ENCODE data around the gene SLC35A4.
"Not testable (repeated sequence)": the region's sequence is repeated elsewhere in the genome, so short reads cannot be mapped to it uniquely, and the experiment has no call there.

SLC35A4 gene

DNA sequence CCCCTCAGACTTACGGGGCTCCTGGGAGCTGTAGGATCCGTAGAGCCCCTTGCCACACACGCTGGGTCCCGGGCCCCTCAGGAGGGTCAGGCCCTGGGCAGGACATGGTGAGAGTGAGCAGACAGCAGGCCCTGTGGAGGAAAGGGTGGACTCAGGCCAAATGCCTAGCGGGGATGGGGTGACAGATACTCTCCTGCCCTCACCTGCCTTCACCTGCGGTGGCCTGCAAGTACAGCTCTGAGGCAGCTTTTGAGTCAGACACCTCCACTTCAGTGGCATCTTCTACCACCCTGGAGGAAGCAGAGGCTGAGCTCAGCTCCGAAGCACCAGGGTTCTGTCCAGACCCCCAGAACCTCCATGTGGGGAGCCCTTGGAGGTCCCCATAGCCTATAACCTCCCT is 26.2 kb downstream of the SLC35A4 start:
- no peaks in the 10 kb centered on the region for H3K4me1 Mint-ChIP-seq (ENCODE audit: low read depth)
- no peak overlapping the region for H3K27ac Mint-ChIP-seq
- no peaks in the 10 kb centered on the region for H3K9me3 Mint-ChIP-seq
- H3K36me3 Mint-ChIP-seq (ENCODE audit: low read depth): no peaks in the 10 kb centered on the region
- H3K4me3 Mint-ChIP-seq: no peak overlapping the region
- peaks cover 12% of the 10 kb centered on the region for H3K27me3 Mint-ChIP-seq (ENCODE audit: low read depth)

DNA sequence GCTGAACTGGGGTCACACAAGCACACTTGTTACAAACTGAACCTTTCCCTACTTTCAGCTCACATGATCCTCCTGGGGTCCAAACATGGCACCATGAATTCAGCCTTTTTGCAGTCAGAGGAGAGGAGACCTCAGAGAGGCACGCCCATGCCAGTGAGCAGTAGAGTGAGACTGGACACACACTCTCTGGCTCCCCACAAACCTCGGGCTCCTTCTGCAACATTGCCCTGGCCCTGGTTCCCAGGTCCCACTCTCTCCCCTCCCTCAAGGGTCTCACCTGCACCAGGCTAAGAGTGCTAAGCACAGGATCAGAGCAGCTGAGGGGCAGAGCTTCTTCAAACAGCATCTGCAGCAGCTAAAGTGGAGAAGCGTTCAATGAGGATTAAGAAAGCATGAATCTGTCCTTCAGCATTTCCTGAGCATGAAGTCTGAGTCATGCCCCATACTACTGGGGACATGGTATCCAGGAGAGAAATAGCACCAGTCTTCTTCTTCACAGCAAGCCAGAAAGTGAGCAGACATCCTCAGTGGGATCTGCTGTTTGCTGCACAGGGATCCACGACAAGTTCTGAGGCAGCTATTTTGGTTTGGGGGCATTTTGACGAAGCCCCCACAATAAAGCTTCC is 27.2 kb downstream of the SLC35A4 start:
- Mint-ChIP-seq H3K27me3 (ENCODE audit: low read depth) (peaks cover 2% of the 10 kb centered on the region), H3K4me1 (ENCODE audit: low read depth) (no peaks in the 10 kb centered on the region), H3K4me3 (no peak overlapping the region), H3K36me3 (ENCODE audit: low read depth) (no peaks in the 10 kb centered on the region), H3K9me3 (no peaks in the 10 kb centered on the region), H3K27ac (no peak overlapping the region)

DNA sequence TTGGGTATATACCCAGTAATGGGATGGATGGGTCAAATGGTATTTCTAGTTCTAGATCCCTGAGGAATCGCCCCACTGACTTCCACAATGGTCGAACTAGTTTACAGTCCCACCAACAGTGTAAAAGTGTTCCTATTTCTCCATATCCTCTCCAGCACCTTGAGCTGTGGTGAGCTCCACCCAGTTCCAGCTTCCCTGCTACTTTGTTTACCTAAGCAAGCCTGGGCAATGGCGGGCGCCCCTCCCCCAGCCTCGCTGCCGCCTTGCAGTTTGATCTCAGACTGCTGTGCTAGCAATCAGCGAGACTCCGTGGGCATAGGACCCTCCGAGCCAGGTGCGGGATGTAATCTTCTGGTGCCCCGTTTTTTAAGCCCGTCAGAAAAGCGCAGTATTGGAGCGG is 28.4 kb downstream of the SLC35A4 start:
- H3K9me3 Mint-ChIP-seq; H3K4me3 Mint-ChIP-seq; H3K36me3 Mint-ChIP-seq (ENCODE audit: low read depth); H3K27me3 Mint-ChIP-seq (ENCODE audit: low read depth); H3K4me1 Mint-ChIP-seq (ENCODE audit: low read depth); H3K27ac Mint-ChIP-seq: not testable (repeated sequence)

DNA sequence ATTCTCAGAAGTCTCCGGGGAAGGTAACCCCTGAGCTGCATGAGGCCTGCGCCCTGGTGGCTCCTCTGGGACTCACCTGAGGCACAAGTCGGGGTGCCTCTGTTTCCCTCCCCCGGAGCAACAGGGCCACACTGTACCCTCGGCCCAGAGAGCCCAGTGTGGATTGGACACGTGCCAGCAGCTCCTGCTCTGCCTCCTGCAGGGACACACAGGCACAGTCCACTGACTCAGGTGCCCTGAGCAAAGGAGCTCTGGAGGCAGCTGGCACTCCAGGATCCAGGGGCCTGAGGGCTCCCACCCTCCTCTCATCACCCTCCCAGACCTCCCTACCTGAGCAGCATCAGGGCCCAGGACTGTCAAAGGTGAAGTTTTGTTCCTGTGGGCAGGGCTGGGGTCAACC is 29.5 kb downstream of the SLC35A4 start:
- Mint-ChIP-seq H3K36me3 (ENCODE audit: low read depth) (no peaks in the 10 kb centered on the region), H3K27me3 (ENCODE audit: low read depth) (no peaks in the 10 kb centered on the region), H3K4me3 (no peak overlapping the region), H3K9me3 (no peaks in the 10 kb centered on the region), H3K4me1 (ENCODE audit: low read depth) (no peaks in the 10 kb centered on the region), H3K27ac (no peak overlapping the region)

DNA sequence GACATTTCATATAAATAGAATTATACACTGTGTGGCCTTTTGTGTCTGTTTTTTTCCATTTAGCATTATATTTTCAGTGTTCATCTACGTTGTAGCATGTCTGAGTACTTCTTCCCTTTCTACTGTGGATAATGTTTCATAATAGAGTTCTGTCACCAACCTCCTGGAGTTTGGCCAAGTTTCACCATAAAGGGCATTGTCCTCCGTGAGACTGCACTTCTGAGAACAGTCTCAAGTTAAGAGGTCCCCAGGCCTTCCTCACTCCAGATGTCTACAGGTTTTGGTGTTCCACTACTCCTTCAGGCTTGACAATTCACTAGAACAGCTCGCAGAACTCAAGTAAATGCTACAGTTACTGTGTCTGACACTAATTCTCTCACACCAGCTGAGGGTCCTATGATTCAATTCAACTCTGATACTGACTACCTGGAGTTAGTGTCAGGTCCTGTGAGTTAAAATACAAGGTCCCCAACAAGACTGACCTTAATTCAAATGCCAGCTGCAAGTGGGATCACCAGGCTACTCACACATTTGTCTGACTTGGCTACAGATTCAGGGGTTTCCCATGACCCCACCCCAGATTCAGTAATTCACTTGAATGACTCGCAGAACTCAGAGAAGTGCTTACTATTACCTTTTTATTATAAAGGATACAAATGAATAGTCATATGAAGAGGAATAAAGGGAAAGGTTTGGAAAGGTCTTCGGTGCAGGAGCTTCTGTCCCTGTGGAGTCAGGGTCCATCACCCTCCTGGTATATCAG is 31.1 kb downstream of the SLC35A4 start:
- no peaks in the 10 kb centered on the region for H3K4me1 Mint-ChIP-seq (ENCODE audit: low read depth)
- H3K9me3 Mint-ChIP-seq: no peaks in the 10 kb centered on the region
- H3K36me3 Mint-ChIP-seq (ENCODE audit: low read depth): no peaks in the 10 kb centered on the region
- no peak overlapping the region for H3K27ac Mint-ChIP-seq
- H3K4me3 Mint-ChIP-seq: no peak overlapping the region
- H3K27me3 Mint-ChIP-seq (ENCODE audit: low read depth): no peaks in the 10 kb centered on the region

DNA sequence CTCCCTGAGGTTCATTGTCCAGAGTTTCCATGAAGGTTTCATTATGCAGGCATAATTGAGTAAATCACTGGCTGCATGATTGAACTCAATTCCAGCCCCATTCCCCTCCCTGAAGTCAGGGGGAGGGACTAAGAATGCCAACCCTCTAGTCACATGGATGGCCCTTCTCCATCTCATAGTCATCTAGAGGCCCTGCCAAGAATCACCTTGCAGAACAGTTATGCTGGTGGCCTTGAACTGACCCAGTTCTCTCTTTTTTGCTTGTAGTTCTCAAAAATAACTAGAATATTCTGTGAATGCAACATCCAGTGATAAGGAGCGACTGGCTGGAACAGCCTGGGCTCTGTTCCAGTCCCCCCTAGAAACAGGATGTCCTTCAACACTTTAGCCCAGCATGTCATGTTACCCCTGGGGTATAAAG is 31.7 kb downstream of the SLC35A4 start:
- no peaks in the 10 kb centered on the region for H3K9me3 Mint-ChIP-seq
- H3K36me3 Mint-ChIP-seq (ENCODE audit: low read depth): no peaks in the 10 kb centered on the region
- no peaks in the 10 kb centered on the region for H3K4me1 Mint-ChIP-seq (ENCODE audit: low read depth)
- no peak overlapping the region for H3K4me3 Mint-ChIP-seq
- no peak overlapping the region for H3K27ac Mint-ChIP-seq
- H3K27me3 Mint-ChIP-seq (ENCODE audit: low read depth): no peaks in the 10 kb centered on the region

DNA sequence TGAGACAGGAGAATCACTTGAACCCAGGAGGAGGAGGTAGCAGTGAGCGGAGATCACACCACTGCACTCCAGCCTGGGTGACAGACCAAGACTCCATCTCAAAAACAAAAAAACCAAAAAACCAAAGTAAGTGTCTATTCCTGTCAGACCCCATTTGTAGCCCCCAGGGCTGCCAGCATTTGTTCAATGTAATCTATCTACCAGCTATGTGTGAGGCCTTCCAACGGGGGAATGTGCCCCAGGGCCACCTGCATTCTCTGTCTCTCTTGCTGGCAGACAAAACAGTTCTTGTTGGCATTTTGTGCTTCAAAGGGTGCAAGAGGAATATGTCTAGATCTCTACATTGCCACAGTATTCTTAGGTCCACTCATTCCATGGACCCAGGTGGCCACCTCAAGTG is 34.2 kb downstream of the SLC35A4 start:
- Mint-ChIP-seq H3K36me3 (ENCODE audit: low read depth) (no peaks in the 10 kb centered on the region), H3K27ac (no peak overlapping the region), H3K9me3 (no peaks in the 10 kb centered on the region), H3K27me3 (ENCODE audit: low read depth) (no peaks in the 10 kb centered on the region), H3K4me1 (ENCODE audit: low read depth) (no peaks in the 10 kb centered on the region), H3K4me3 (no peak overlapping the region)

DNA sequence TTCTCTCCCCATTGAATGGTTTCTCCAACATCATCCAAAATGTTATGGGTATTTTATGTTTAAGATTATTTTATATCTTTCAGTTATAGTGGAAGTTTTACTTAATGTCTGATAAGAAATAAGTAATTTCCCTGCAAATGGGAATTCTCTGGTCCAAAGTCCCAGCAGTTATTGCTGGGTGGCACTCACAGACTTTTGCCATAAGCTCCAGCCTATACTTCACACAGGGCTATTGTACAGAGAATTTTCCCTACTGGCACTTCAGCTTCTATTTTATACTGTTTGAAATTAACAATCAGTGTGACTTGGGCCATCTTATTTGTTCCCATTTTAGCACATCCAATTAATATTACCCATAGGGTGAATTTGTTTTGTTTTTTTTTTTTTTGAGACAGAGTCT is 35.5 kb downstream of the SLC35A4 start:
- H3K27ac Mint-ChIP-seq: no peak overlapping the region
- H3K4me3 Mint-ChIP-seq: no peak overlapping the region
- no peaks in the 10 kb centered on the region for H3K4me1 Mint-ChIP-seq (ENCODE audit: low read depth)
- H3K9me3 Mint-ChIP-seq: no peaks in the 10 kb centered on the region
- no peaks in the 10 kb centered on the region for H3K36me3 Mint-ChIP-seq (ENCODE audit: low read depth)
- no peaks in the 10 kb centered on the region for H3K27me3 Mint-ChIP-seq (ENCODE audit: low read depth)

DNA sequence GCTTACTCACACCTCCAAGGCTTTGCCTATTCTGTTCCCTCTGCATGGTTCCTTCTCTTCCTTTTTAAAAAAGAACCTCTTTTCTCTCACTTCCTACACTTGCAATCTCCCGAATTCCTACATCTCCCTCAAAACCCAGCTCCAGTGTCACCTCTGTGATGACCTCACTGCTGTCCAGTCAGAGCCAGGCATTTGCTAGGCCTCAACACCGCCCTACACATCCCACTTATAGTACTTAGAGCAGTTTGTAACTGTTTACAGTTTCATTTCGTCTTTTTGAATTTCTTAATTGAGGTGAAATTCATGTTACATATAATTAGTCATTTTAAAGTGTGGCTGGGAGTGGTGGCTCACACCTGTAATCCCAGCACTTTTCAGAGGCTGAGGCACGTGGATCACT is 37.5 kb downstream of the SLC35A4 start:
- H3K27me3 Mint-ChIP-seq (ENCODE audit: low read depth): peaks cover 6% of the 10 kb centered on the region
- H3K4me3 Mint-ChIP-seq: no peak overlapping the region
- H3K36me3 Mint-ChIP-seq (ENCODE audit: low read depth): no peaks in the 10 kb centered on the region
- H3K9me3 Mint-ChIP-seq: no peaks in the 10 kb centered on the region
- H3K27ac Mint-ChIP-seq: no peak overlapping the region
- H3K4me1 Mint-ChIP-seq (ENCODE audit: low read depth): no peaks in the 10 kb centered on the region

DNA sequence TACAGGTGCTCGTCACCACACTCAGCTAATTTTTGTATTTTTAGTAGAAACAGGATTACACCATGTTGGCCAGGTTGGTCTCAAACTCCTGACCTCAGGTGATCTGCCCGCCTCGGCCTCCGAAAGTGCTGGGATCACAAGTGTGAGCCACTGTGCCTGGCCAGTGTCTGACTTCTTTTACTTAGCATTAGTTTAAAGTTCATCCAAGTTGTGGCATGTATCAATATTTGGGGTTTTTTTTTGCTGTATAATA is 38.7 kb downstream of the SLC35A4 start:
- H3K9me3 Mint-ChIP-seq; H3K36me3 Mint-ChIP-seq (ENCODE audit: low read depth); H3K27ac Mint-ChIP-seq; H3K27me3 Mint-ChIP-seq (ENCODE audit: low read depth); H3K4me1 Mint-ChIP-seq (ENCODE audit: low read depth); H3K4me3 Mint-ChIP-seq: not testable (repeated sequence)

DNA sequence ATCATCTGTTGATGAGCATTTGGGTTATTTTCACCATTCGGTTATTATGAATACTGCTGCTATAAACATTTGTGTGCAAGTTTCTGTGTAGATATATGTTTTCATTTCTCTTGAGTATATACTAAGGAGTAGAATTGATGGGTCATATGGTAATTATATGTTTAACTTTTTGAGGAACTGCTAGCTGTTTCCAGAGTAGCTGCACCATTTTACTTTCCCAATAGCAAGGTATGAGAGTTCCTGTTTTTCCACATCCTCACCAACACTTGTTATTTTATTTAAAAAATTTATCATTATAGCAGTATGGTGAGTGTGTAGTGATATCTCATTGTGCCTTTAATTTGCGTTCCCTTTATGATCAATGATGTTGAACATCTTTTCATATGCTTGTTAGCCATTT is 39.1 kb downstream of the SLC35A4 start:
- H3K9me3 Mint-ChIP-seq: no peaks in the 10 kb centered on the region
- no peak overlapping the region for H3K4me3 Mint-ChIP-seq
- H3K36me3 Mint-ChIP-seq (ENCODE audit: low read depth): no peaks in the 10 kb centered on the region
- no peaks in the 10 kb centered on the region for H3K4me1 Mint-ChIP-seq (ENCODE audit: low read depth)
- no peak overlapping the region for H3K27ac Mint-ChIP-seq
- peaks cover 8% of the 10 kb centered on the region for H3K27me3 Mint-ChIP-seq (ENCODE audit: low read depth)

DNA sequence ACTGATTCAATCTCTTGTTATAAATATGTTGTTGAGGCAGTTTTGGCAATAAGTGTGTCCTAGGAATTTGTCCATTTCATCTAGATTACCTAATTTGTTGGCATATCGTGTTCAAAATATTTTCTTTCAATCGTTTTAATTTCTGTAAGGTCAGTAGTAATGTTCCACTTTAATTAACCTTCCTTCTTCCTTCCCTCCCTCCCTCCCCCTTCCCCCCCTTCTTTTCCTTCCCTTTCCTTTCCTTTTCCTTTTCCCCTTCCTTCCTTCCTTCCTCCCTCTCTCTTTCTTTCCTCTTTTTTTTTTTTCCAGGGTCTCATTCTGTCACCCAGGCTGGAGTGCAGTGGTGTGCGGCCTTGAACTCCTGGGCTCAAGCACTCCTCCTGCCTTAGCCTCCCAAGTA is 41.3 kb downstream of the SLC35A4 start:
- Mint-ChIP-seq H3K9me3 (no peaks in the 10 kb centered on the region), H3K4me1 (ENCODE audit: low read depth) (no peaks in the 10 kb centered on the region), H3K36me3 (ENCODE audit: low read depth) (no peaks in the 10 kb centered on the region), H3K27me3 (ENCODE audit: low read depth) (peaks cover 10% of the 10 kb centered on the region), H3K4me3 (no peak overlapping the region), H3K27ac (no peak overlapping the region)

DNA sequence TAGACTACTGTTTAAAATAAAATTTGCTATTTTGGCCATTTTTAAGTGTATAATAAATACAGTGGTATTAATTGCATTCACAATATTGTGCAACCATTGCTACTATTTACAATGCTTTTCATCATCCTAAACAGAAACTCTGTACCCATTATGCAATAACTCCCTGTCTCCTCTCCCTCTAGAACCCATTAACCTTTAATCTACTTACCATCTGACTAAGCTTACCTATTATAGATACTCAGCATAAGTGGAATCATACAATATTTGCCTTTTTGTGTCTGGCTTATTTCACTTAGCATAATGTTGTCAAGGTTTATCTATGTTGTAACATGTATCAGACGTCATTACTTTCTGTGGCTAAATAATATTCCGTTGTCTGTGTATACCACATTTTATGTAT is 42.4 kb downstream of the SLC35A4 start:
- Mint-ChIP-seq H3K36me3 (ENCODE audit: low read depth) (no peaks in the 10 kb centered on the region), H3K4me1 (ENCODE audit: low read depth) (peaks cover 4% of the 10 kb centered on the region), H3K27ac (no peak overlapping the region), H3K9me3 (no peaks in the 10 kb centered on the region), H3K27me3 (ENCODE audit: low read depth) (peaks cover 18% of the 10 kb centered on the region), H3K4me3 (no peak overlapping the region)

DNA sequence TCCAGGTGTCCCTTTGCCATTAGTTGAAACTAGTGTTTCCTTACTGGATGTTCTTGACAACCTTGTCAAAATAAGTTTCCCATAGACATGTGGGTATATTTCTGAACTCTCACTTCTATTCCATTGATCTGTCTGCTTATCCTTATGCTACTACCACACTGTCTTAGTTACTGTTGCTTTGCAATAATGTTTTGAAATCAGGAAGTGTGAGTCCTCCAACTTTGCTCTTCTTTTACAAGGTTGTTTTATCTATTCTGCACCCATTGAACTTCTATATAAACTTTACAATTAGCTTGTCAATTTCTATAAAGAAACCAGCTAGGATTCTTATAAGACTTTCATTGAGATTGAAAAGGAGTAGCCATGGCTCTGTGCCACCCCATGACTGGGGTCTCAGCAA is 44.1 kb downstream of the SLC35A4 start:
- H3K9me3 Mint-ChIP-seq: no peaks in the 10 kb centered on the region
- H3K4me1 Mint-ChIP-seq (ENCODE audit: low read depth): peaks cover 8% of the 10 kb centered on the region
- H3K27ac Mint-ChIP-seq: no peak overlapping the region
- no peak overlapping the region for H3K4me3 Mint-ChIP-seq
- peaks cover 22% of the 10 kb centered on the region for H3K27me3 Mint-ChIP-seq (ENCODE audit: low read depth)
- no peaks in the 10 kb centered on the region for H3K36me3 Mint-ChIP-seq (ENCODE audit: low read depth)

DNA sequence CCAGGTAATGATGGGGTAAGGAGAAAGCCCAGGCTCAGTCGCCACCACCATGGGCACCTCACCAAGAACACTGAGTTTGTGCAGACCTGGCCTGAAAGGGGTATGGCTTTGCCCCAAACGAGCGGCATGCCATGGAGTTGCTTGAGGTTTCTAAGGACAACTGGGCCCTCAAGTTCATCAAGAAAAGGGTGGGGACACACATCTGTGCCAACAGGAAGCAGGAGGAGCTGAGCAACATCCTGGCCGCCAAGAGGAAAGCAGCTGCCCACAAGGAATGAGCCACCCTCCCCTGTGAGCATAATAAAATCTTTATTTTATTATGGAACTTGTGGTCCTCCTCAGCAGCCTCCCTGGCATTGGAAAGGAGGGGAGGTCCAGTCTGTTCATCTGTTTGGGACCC is 44.5 kb downstream of the SLC35A4 start:
- no peaks in the 10 kb centered on the region for H3K9me3 Mint-ChIP-seq
- no peak overlapping the region for H3K27ac Mint-ChIP-seq
- H3K36me3 Mint-ChIP-seq (ENCODE audit: low read depth): no peaks in the 10 kb centered on the region
- peaks cover 22% of the 10 kb centered on the region for H3K27me3 Mint-ChIP-seq (ENCODE audit: low read depth)
- peaks cover 8% of the 10 kb centered on the region for H3K4me1 Mint-ChIP-seq (ENCODE audit: low read depth)
- no peak overlapping the region for H3K4me3 Mint-ChIP-seq

DNA sequence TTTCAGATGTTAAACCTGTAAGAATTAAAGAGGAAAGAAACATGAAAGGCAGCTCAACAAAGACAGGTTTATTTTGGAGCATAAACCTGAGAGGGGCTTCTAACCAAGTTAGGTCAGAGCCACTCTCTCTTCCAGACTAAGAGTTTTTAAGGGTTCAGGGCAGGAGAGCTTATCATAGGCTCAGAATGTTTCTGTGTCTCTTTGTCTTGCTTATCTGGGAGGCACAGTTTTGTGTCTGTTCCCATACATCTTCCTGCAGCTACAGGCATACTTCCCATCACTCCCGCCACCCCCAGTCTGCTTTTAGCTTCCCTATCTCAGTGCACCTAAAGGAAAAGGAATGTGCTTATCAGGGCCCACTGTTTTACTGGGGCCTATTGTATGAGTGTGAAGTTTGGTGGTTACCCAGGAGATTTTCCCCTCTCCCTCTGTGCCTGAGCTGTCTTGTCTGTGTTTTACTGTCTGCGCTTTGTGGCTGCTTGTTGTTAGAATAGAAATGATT is 46.4 kb downstream of the SLC35A4 start:
- Mint-ChIP-seq H3K4me3 (no peak overlapping the region), H3K36me3 (ENCODE audit: low read depth) (no peaks in the 10 kb centered on the region), H3K27ac (no peak overlapping the region), H3K9me3 (no peaks in the 10 kb centered on the region), H3K4me1 (ENCODE audit: low read depth) (peaks cover 8% of the 10 kb centered on the region), H3K27me3 (ENCODE audit: low read depth) (peaks cover 17% of the 10 kb centered on the region)

All from T-helper 1 cell treated with Interleukin-12 subunit alpha and Interleukin-12 subunit beta and Interleukin-4 antibody, amounts not matched to agents 30 μg/mL and 1 μg/mL, for 36 hours (primary cell).